Endothelial cell of umbilical vein (primary cell): ENCODE results near the gene RSL1D1. TPM values are rescaled to one million over a fixed set of nuclear protein-coding genes. Genes with fewer than 3 reads are reported as not detected.

Experiments
- BruUV-seq: library from RNA; stranded (reverse); fragments of 400-500 nt; replicated peaks from 2 replicates; lab custom pipeline; 2021; lab: Mats Ljungman, UMichigan
- CTCF ChIA-PET: fragments of 300-600, 350-600 bp; sonication (Branson Sonifier 250); formaldehyde crosslinking; loops from one replicate; lab custom pipeline; 2021; ENCODE audit warnings: antibody characterized with exemption, inconsistent platforms; lab: Charles Lee
- POLR2A ChIA-PET: fragments of 300-600, 350-600 bp; sonication (Branson Sonifier 250); formaldehyde crosslinking; loops from one replicate; lab custom pipeline; 2021; ENCODE audit warnings: antibody characterized with exemption, inconsistent platforms; lab: Charles Lee
- DNase-seq: peaks from one replicate; pipeline ENCODE4 v3.0.0-alpha.2; 2011; ENCODE audit warnings: low read depth, low spot score
- FAIRE-seq: peaks from 2 replicates; lab custom pipeline; 2011; peaks lifted over from hg19 to GRCh38; lab: Jason Lieb, UNC
- H2AFZ ChIP-seq: 2 replicates; pipeline ENCODE4 v1.6.0; 2012; ENCODE audit warnings: low read depth, low read length, control low read depth, inconsistent platforms
- H3K27ac ChIP-seq: 2 replicates; pipeline ENCODE4 v1.5.1; 2011; ENCODE audit warnings: low read depth, mild to moderate bottlenecking, control low read depth, low read length, moderate library complexity; ENCODE audit not compliant: insufficient read depth
- H3K27me3 ChIP-seq, 2 experiments: 2 replicates each; pipeline versions ENCODE4 v1.6.0 to v1.6.1; 2011; ENCODE audit warnings: low read length in 2 of 2, mixed read lengths in 1 of 2; ENCODE audit not compliant: control insufficient read depth in 2 of 2, insufficient read depth in 2 of 2
- H3K36me3 ChIP-seq, 2 experiments: 2 replicates in 1 of 2; 3 replicates in 1 of 2; pipeline ENCODE4 v1.5.1; 2011; ENCODE audit warnings: low read length in 2 of 2, mild to moderate bottlenecking in 1 of 2, moderate library complexity in 1 of 2; ENCODE audit not compliant: control insufficient read depth in 2 of 2, insufficient read depth in 2 of 2; ENCODE audit errors: extremely low read depth in 1 of 2
- H3K4me1 ChIP-seq: 3 replicates; pipeline ENCODE4 v1.5.1; 2011; ENCODE audit warnings: mild to moderate bottlenecking, low read length; ENCODE audit not compliant: control insufficient read depth, insufficient read depth; ENCODE audit errors: extremely low read depth
- H3K4me2 ChIP-seq: 2 replicates; pipeline ENCODE4 v1.6.1; 2011; ENCODE audit warnings: low read length, control low read depth, mixed read lengths; ENCODE audit not compliant: insufficient read depth
- H3K4me3 ChIP-seq, 3 experiments: fragments of 200-600 bp in 1 of 3; sonication (generic), shearing (Covaris generic) in 1 of 3; replicated peaks in 1 of 3; 2 replicates each; pipeline ENCODE4 v1.5.1; 2011 to 2016; ENCODE audit warnings: control low read depth in 3 of 3, low read length in 3 of 3, mild to moderate bottlenecking in 2 of 3, inconsistent platforms in 1 of 3, low read depth in 1 of 3, moderate library complexity in 1 of 3; ENCODE audit not compliant: insufficient read depth in 1 of 3
- H3K79me2 ChIP-seq: 2 replicates; pipeline ENCODE4 v1.6.0; 2012; ENCODE audit warnings: low read length, inconsistent platforms; ENCODE audit not compliant: control insufficient read depth, insufficient read depth
- H3K9ac ChIP-seq: replicated peaks from 2 replicates; pipeline ENCODE3; 2011; ENCODE audit warnings: low read length, control low read depth; ENCODE audit not compliant: insufficient read depth; ENCODE audit errors: extremely low read depth
- H3K9me1 ChIP-seq: replicated peaks from 3 replicates; pipeline ENCODE4 v1.6.0; 2011; ENCODE audit warnings: mild to moderate bottlenecking, low read length; ENCODE audit not compliant: control insufficient read depth, insufficient read depth; ENCODE audit errors: extremely low read depth
- H3K9me3 ChIP-seq: replicated peaks from 2 replicates; pipeline ENCODE4 v1.5.1; 2012; ENCODE audit warnings: low read length, inconsistent platforms; ENCODE audit not compliant: control insufficient read depth, insufficient read depth
- H4K20me1 ChIP-seq: replicated peaks from 2 replicates; pipeline ENCODE3; 2011; ENCODE audit warnings: mild to moderate bottlenecking, low read length; ENCODE audit not compliant: control insufficient read depth, insufficient read depth; ENCODE audit errors: extremely low read depth
- EZH2 ChIP-seq: IDR thresholded peaks from 2 replicates; pipeline ENCODE4 v1.6.1; 2012; ENCODE audit warnings: borderline replicate concordance, low read depth, mild to moderate bottlenecking, moderate library complexity, low read length, inconsistent platforms; ENCODE audit not compliant: severe bottlenecking
- FOS ChIP-seq: IDR thresholded peaks from 2 replicates; pipeline ENCODE4 v1.6.1; 2011; ENCODE audit warnings: mild to moderate bottlenecking, low read length, moderate library complexity, borderline replicate concordance; ENCODE audit not compliant: insufficient read depth
- GATA2 ChIP-seq: IDR thresholded peaks from 2 replicates; pipeline ENCODE4 v1.7.0; 2011; ENCODE audit warnings: low read depth, mild to moderate bottlenecking, moderate library complexity, mixed read lengths, low read length; ENCODE audit not compliant: insufficient read length, insufficient read depth
- JUN ChIP-seq: IDR thresholded peaks from 2 replicates; pipeline ENCODE4 v1.6.1; 2011; ENCODE audit warnings: borderline replicate concordance, low read depth; ENCODE audit not compliant: insufficient read length, insufficient read depth
- MAX ChIP-seq: IDR thresholded peaks from 2 replicates; pipeline ENCODE4 v1.6.1; 2011; ENCODE audit not compliant: insufficient read depth, insufficient read length
- MYC ChIP-seq: IDR thresholded peaks from one replicate; pipeline ENCODE4 v1.6.1; 2011; ENCODE audit warnings: mild to moderate bottlenecking, low read depth, low read length
- POLR2A ChIP-seq: IDR thresholded peaks from 2 replicates; pipeline ENCODE4 v1.6.1; 2012; ENCODE audit warnings: low read depth, mild to moderate bottlenecking, control low read depth, low read length
- POLR2AphosphoS5 ChIP-seq: IDR thresholded peaks from 2 replicates; pipeline ENCODE4 v1.6.1; 2012; ENCODE audit warnings: low read depth, mild to moderate bottlenecking, control low read depth, low read length, moderate library complexity; ENCODE audit not compliant: insufficient read depth
- dilution Hi-C: fragments of 300-500 bp; cut with MboI; formaldehyde crosslinking; loops from one replicate; pipeline ENCODE4 v1.15.0; 2019; ENCODE audit warnings: low sequenced_read_pairs; ENCODE audit not compliant: extremely low pct_ligation_motif_present
- intact Hi-C: fragments of 100-400 bp; cut with micrococcal nuclease; formaldehyde crosslinking; loops from one replicate; pipeline ENCODE4 v1.10.0; 2022
- polyA plus RNA-seq, 4 experiments: library from polyadenylated mRNA; depleted of rRNA in 3 of 4; stranded (reverse) in 3 of 4; unstranded in 1 of 4; fragments of >200 nt; gene quantifications; 2 replicates each; pipeline versions ENCODE4 v1.2.1 to v1.2.3, GENCODE V29; 2011 to 2012; ENCODE audit warnings: missing spikeins in 1 of 4
- total RNA-seq: library from RNA; stranded (reverse); gene quantifications from 2 replicates; pipeline ENCODE4 v1.2.3, GENCODE V29; 2021
- TF ChIP-seq, protein P1 (sequence below), 2 donors: IDR thresholded peaks; 1 replicate in 1 of 2; 2 replicates in 1 of 2; pipeline ENCODE4 v1.5.1; 2011; ENCODE audit warnings: low read length in 2 of 2, mild to moderate bottlenecking in 2 of 2, moderate library complexity in 2 of 2, control low read depth in 1 of 2, inconsistent platforms in 1 of 2, low read depth in 1 of 2; ENCODE audit not compliant: insufficient read depth in 1 of 2; ENCODE audit errors: extremely low read depth in 1 of 2

The RSL1D1 gene
- total and polyA plus RNA-seq, 2 donors (not counting 3 experiments of a cell fraction or from before 2014, with no cell fraction given): 17.0 to 132 TPM

DNA sequence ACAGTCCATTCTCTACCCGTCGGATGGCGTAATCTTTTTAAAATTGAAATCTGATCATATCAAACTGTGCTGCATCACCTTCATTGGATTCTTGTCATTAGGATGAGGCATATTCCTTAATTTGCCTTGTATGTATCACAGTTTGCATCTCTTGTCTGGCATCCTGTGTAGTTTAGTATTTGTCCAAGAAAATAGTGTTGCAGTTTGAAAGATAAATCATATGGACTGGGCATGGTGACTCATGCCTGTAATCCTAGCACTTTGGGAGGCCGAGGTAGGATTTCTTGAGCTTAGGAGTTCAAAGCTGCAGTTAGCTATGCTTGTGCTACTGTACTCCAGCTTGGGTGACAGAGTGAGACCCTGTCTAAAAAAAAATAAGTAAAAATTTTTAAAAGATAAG, 5.8 kb upstream of the RSL1D1 start:
- Histone ChIP-seq H3K9me3 (no peaks in the 10 kb centered on the region), H3K27me3 (no peaks in the 10 kb centered on the region), H3K9me1 (no peaks in the 10 kb centered on the region), H3K9ac (no peak overlapping the region), H3K4me3 (no peak overlapping the region), H3K27ac (no peak overlapping the region), H3K36me3 (no peaks in the 10 kb centered on the region), H2AFZ (no peak overlapping the region), H3K4me2 (no peak overlapping the region), H3K4me1 (peaks cover 3% of the 10 kb centered on the region), H3K79me2 (peaks cover 11% of the 10 kb centered on the region), H4K20me1 (no peaks in the 10 kb centered on the region)
- ChIA-PET CTCF (no interaction called here), POLR2A (no interaction called here)
- no peak for DNase-seq
- no peak for FAIRE-seq
- BruUV-seq: no TSS peak
- dilution Hi-C loops: no loop called here
- TF ChIP-seq MAX: no peak
- no peak for TF ChIP-seq JUN
- TF ChIP-seq EZH2: no peak
- TF ChIP-seq GATA2: no peak
- no peak for TF ChIP-seq MYC
- no peak for TF ChIP-seq FOS
- TF ChIP-seq POLR2A: no peak
- TF ChIP-seq, protein P1, sequence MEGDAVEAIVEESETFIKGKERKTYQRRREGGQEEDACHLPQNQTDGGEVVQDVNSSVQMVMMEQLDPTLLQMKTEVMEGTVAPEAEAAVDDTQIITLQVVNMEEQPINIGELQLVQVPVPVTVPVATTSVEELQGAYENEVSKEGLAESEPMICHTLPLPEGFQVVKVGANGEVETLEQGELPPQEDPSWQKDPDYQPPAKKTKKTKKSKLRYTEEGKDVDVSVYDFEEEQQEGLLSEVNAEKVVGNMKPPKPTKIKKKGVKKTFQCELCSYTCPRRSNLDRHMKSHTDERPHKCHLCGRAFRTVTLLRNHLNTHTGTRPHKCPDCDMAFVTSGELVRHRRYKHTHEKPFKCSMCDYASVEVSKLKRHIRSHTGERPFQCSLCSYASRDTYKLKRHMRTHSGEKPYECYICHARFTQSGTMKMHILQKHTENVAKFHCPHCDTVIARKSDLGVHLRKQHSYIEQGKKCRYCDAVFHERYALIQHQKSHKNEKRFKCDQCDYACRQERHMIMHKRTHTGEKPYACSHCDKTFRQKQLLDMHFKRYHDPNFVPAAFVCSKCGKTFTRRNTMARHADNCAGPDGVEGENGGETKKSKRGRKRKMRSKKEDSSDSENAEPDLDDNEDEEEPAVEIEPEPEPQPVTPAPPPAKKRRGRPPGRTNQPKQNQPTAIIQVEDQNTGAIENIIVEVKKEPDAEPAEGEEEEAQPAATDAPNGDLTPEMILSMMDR (IDR thresholded peaks at IDR 0.05; ENCODE audit: extremely low read depth in 1 of 2, insufficient read depth in 1 of 2, low read depth in 1 of 2, low read length in 2 of 2): no peak
- TF ChIP-seq POLR2AphosphoS5: no peak
- intact Hi-C loops: no loop called here
